Vagina (tissue), 2 donors: ENCODE measurements around the gene PKN3.

Experiments used
- POLR2A ChIP-seq, 2 donors: fragments of 450-650 bp; IDR thresholded peaks; one replicate each; pipeline ENCODE4 v1.6.1; 2017; ENCODE audit warnings: antibody characterized with exemption in 2 of 2, mild to moderate bottlenecking in 2 of 2, moderate library complexity in 2 of 2
- POLR2AphosphoS5 ChIP-seq, 2 donors: sonication (generic); formaldehyde crosslinking; IDR thresholded peaks; one replicate each; pipeline ENCODE4 v1.9.0; 2017; ENCODE audit warnings: antibody characterized with exemption in 2 of 2, mild to moderate bottlenecking in 2 of 2, low read depth in 1 of 2; ENCODE audit not compliant: insufficient read depth in 1 of 2
- TF ChIP-seq, protein P1 (sequence below), 3 experiments: fragments of 450-650 bp in 2 of 3; fragments of 200-600 bp in 1 of 3; sonication (generic) in 1 of 3; IDR thresholded peaks; one replicate each; pipeline ENCODE4 v1.5.1; 2017 to 2019; ENCODE audit warnings: antibody characterized with exemption in 3 of 3, mild to moderate bottlenecking in 2 of 3, moderate library complexity in 2 of 3

DNA sequence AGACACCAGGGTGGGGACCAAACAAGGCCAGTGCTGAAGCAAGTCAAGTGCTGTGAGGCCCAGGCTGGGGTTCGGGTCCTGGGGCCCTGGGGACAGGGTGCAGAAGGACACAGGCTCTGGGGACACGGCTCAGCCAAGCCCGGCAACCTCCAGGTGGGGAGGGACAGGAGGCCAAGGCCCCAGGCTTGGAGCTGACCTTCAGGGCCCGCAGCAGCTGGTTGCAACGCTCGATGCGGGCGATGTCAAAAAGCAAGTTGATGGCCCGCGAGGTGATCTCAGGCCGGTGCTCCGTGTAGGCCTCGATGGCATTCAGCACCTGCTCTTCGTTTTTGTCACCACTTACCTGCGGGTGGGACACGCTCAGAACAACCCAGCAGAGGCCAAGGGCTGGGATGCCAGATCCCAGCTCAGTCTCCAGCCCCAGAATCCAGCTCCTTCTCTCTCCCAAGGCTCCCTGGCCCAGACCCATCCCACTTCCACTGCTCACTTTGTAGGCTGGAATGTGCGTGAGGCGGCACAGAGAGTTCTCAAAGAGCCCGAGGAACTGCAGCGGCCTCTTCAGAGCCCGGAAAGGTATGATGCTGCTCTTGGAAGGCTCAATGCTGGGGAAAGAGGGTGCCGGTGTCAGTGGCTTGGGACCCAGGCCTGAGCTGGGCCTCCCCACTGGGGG, 48.8 kb downstream of the PKN3 start:
- TF ChIP-seq, protein P1, sequence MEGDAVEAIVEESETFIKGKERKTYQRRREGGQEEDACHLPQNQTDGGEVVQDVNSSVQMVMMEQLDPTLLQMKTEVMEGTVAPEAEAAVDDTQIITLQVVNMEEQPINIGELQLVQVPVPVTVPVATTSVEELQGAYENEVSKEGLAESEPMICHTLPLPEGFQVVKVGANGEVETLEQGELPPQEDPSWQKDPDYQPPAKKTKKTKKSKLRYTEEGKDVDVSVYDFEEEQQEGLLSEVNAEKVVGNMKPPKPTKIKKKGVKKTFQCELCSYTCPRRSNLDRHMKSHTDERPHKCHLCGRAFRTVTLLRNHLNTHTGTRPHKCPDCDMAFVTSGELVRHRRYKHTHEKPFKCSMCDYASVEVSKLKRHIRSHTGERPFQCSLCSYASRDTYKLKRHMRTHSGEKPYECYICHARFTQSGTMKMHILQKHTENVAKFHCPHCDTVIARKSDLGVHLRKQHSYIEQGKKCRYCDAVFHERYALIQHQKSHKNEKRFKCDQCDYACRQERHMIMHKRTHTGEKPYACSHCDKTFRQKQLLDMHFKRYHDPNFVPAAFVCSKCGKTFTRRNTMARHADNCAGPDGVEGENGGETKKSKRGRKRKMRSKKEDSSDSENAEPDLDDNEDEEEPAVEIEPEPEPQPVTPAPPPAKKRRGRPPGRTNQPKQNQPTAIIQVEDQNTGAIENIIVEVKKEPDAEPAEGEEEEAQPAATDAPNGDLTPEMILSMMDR (IDR thresholded peaks at IDR 0.05): no peak
- TF ChIP-seq POLR2AphosphoS5 (IDR thresholded peaks at IDR 0.05; ENCODE audit: insufficient read depth in 1 of 2, low read depth in 1 of 2) (no peak), POLR2A (IDR thresholded peaks at IDR 0.05) (no peak)
